ENCODE measurements around the gene MAP2K4.

GRCh38 chr17:12122075-12122474 is 101.4 kb downstream of the MAP2K4 start:
- TF ChIP-seq, protein P1, sequence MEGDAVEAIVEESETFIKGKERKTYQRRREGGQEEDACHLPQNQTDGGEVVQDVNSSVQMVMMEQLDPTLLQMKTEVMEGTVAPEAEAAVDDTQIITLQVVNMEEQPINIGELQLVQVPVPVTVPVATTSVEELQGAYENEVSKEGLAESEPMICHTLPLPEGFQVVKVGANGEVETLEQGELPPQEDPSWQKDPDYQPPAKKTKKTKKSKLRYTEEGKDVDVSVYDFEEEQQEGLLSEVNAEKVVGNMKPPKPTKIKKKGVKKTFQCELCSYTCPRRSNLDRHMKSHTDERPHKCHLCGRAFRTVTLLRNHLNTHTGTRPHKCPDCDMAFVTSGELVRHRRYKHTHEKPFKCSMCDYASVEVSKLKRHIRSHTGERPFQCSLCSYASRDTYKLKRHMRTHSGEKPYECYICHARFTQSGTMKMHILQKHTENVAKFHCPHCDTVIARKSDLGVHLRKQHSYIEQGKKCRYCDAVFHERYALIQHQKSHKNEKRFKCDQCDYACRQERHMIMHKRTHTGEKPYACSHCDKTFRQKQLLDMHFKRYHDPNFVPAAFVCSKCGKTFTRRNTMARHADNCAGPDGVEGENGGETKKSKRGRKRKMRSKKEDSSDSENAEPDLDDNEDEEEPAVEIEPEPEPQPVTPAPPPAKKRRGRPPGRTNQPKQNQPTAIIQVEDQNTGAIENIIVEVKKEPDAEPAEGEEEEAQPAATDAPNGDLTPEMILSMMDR (IDR thresholded peaks at IDR 0.05; ENCODE audit: insufficient read depth, low read depth, low read length), result no peak
- TF ChIP-seq EZH2 (IDR thresholded peaks at IDR 0.05; ENCODE audit: insufficient read depth, low read length), result no peak

Measured in astrocyte (in vitro differentiated cells and primary cell).